ENCODE results near the gene ERMP1. TPM values are rescaled to one million over a fixed set of nuclear protein-coding genes. Genes with fewer than 3 reads are reported as not detected.

ERMP1 gene
- total and polyA plus RNA-seq, 10 of the 15 experiments (the other 5 are each of a cell fraction or from before 2014, with no cell fraction given): 2.4 to 42.1 (median 8.1) TPM

GRCh38 chr9:5791870-5792269 lies 41.0 kb downstream of the ERMP1 start:
- no peak overlapping the region for H2AFZ ChIP-seq (ENCODE audit: control insufficient read depth, low read depth, low read length)
- SMC1A ChIA-PET (ENCODE audit: uncharacterized antibody, unreplicated experiment): interaction anchor here (2.2 kb wide), 1 partner anchor 9 kb away, joined by 5 read pairs; no protein-coding TSS in a partner anchor
- no peak overlapping the region for H3K27ac ChIP-seq (ENCODE audit: control insufficient read depth, insufficient read depth)
- POLR2A ChIA-PET: no interaction called here
- H3K9ac ChIP-seq (ENCODE audit: control insufficient read depth, insufficient read depth, low read length): no peak overlapping the region
- H3K4me1 ChIP-seq (ENCODE audit: control insufficient read depth, insufficient read depth, low read length): no peaks in the 10 kb centered on the region
- H4K20me1 ChIP-seq (ENCODE audit: control insufficient read depth, insufficient read depth): no peaks in the 10 kb centered on the region
- FAIRE-seq (no peak), ATAC-seq (no peak), DNase-seq (ENCODE audit: low read depth, low spot score) (no peak)
- no peak overlapping the region for H3K4me2 ChIP-seq (ENCODE audit: control insufficient read depth, insufficient read depth)
- no peak for TF ChIP-seq MTA3 (IDR thresholded peaks at IDR 0.05; ENCODE audit: borderline replicate concordance, low read length)
- TF ChIP-seq CHD1 (IDR thresholded peaks at IDR 0.05; ENCODE audit: low read depth, low read length): no peak
- TF ChIP-seq E2F8 (IDR thresholded peaks at IDR 0.05; ENCODE audit: low read depth, partially characterized antibody): no peak
- no peak for TF ChIP-seq IRF3 (IDR thresholded peaks at IDR 0.05)
- TF ChIP-seq KDM1A (IDR thresholded peaks at IDR 0.05; ENCODE audit: borderline replicate concordance): no peak
- no peak for TF ChIP-seq SIX5 (IDR thresholded peaks at IDR 0.05; ENCODE audit: low read depth, low read length, severe bottlenecking)
- no peak for TF ChIP-seq MTA2 (IDR thresholded peaks at IDR 0.05; ENCODE audit: low read depth)
- TF ChIP-seq TCF12 (IDR thresholded peaks at IDR 0.05; ENCODE audit: low read depth, low read length): no peak
- H3K79me2 ChIP-seq (ENCODE audit: control insufficient read depth, insufficient read depth, low read length): no peaks in the 10 kb centered on the region
- CTCF ChIA-PET: interaction anchor here (0.6 kb wide), 1 partner anchor 1029 kb away, joined by 3 read pairs; no protein-coding TSS in a partner anchor
- no peaks in the 10 kb centered on the region for H3K27me3 ChIP-seq (replicated peaks in 1 of 2; ENCODE audit: control insufficient read depth in 2 of 2, insufficient read depth in 2 of 2, low read length in 1 of 2)
- BruUV-seq (replicated peaks): no TSS peak
- H3K9me3 ChIP-seq (replicated peaks; ENCODE audit: control insufficient read depth, insufficient read depth, low read length): no peaks in the 10 kb centered on the region
- peaks cover 8 to 14% of the 10 kb centered on the region in 2 experiments for H3K36me3 ChIP-seq (ENCODE audit: control insufficient read depth in 2 of 2, insufficient read depth in 2 of 2, low read length in 1 of 2)
- 96% methylated on average over 3 of the region's 3 CpGs for WGBS (ENCODE audit: insufficient coverage, insufficient replicate concordance, low lambda C conversion rate, missing lambda C conversion rate)
- no peak overlapping the region for H3K4me3 ChIP-seq
- RAD21 ChIA-PET (ENCODE audit: unreplicated experiment): no interaction called here
- in situ Hi-C loops (cut with MboI) (no loop called here), intact Hi-C loops (cut with micrococcal nuclease; ENCODE audit: unreplicated experiment) (no loop called here)

Measured in GM12878 (cell line).